Measurements from ENCODE around the gene HDHD5.
"Not testable (repeated sequence)": the region's sequence is repeated elsewhere in the genome, so short reads cannot be mapped to it uniquely, and the experiment has no call there.

The HDHD5 gene

DNA sequence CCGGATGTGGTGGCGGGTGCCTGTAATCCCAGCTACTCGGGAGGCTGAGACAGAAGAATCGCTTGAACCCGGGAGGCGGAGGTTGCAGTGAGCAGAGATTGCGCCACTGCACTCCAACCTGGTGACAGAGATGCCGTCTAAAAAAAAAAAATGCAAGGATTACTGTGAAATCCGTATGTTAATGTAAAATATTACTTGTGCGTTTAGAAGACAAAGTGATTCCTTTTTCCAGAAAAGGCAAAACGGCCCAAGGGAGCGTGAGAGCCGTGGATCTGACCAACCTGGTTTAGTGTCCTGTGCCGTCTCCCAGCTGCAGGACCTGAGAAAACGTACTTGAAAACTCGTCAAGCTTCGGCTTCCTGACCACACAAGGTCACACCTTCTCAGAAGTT, 905 bp downstream of the HDHD5 start:
- Histone ChIP-seq H3K4me3 (ENCODE audit: low read depth, low read length) (peak overlapping the region; percentile 76), H3K4me1 (no peaks in the 10 kb centered on the region), H3K36me3 (peaks cover under 1% of the 10 kb centered on the region; the same call in 1 of the 2 replicates), H3K27me3 (no peaks in the 10 kb centered on the region), H3K9me3 (no peaks in the 10 kb centered on the region)
- no peak for TF ChIP-seq CTCF (IDR thresholded peaks at IDR 0.05; ENCODE audit: low read depth, low read length)
- no peak for DNase-seq

GRCh38 chr22:17157714-17158113, 1.4 kb downstream of the HDHD5 start:
- no peak for TF ChIP-seq CTCF (IDR thresholded peaks at IDR 0.05; ENCODE audit: low read depth, low read length)
- no peaks in the 10 kb centered on the region for H3K4me1 ChIP-seq
- H3K4me3 ChIP-seq (ENCODE audit: low read depth, low read length) = peak overlapping the region; percentile 76
- peaks cover 5% of the 10 kb centered on the region; the same call in 1 of the 2 replicates for H3K36me3 ChIP-seq
- H3K27me3 ChIP-seq = no peaks in the 10 kb centered on the region
- no peak for DNase-seq
- no peaks in the 10 kb centered on the region for H3K9me3 ChIP-seq

DNA sequence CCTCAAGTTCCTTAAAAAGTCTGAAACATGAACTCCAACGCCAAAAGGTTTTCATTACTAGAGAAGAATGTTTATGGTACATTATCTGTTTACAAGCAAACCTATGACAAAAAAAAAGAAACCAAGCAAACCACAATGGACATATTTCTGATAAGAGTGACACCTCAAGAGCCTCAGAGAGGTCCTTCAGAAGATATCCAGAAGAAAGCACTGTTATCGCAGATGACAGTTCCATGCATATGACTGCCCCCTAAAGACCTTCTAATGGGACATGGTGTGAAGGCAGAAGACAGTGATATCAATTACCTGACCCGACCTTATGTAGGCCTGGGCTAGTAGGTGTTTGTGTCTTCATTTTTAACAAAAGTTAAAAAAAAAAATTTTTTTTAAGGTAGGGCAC, 3.1 kb downstream of the HDHD5 start:
- TF ChIP-seq CTCF (IDR thresholded peaks at IDR 0.05; ENCODE audit: low read depth, low read length) = no peak
- no peaks in the 10 kb centered on the region for H3K9me3 ChIP-seq
- H3K27me3 ChIP-seq = no peaks in the 10 kb centered on the region
- no peak for DNase-seq
- H3K4me1 ChIP-seq = no peaks in the 10 kb centered on the region
- no peak overlapping the region for H3K4me3 ChIP-seq (ENCODE audit: low read depth, low read length)
- H3K36me3 ChIP-seq = peaks cover 7% of the 10 kb centered on the region; the same call in 1 of the 2 replicates

DNA sequence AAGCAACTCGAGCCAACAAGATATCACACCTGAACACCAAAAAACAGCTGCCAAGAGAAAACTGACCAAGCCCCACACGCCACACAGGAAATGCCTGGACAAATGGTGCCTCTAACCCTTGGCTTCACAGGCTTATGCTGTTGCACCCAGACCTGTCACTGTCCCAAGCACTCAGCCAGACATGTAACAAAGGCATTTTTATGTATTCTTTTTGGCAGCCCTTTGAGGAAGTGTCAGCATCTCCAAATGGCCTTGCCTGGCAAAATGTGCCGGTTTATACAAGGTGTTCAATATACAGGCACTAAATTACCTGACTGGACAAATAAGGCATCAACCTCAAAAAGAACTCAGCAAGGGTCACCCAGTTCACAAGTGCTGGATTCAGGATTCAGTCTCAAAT, 6.1 kb downstream of the HDHD5 start:
- Histone ChIP-seq H3K36me3 (peaks cover 18% of the 10 kb centered on the region), H3K9me3 (no peaks in the 10 kb centered on the region)

GRCh38 chr22:17152340-17152739, 6.7 kb downstream of the HDHD5 start:
- H3K4me3 ChIP-seq (ENCODE audit: low read depth, low read length) = no peak overlapping the region
- H3K9me3 ChIP-seq = no peaks in the 10 kb centered on the region
- no peak for DNase-seq
- H3K36me3 ChIP-seq = peaks cover 21% of the 10 kb centered on the region
- H3K27me3 ChIP-seq = no peaks in the 10 kb centered on the region
- no peak for TF ChIP-seq CTCF (IDR thresholded peaks at IDR 0.05; ENCODE audit: low read depth, low read length)
- no peaks in the 10 kb centered on the region for H3K4me1 ChIP-seq

More for the DNA sequence above, 6.1 kb downstream of the HDHD5 start:
- Histone ChIP-seq H3K27me3 (no peaks in the 10 kb centered on the region), H3K4me3 (ENCODE audit: low read depth, low read length) (no peak overlapping the region), H3K4me1 (no peaks in the 10 kb centered on the region)
- DNase-seq = no peak
- no peak for TF ChIP-seq CTCF (IDR thresholded peaks at IDR 0.05; ENCODE audit: low read depth, low read length)

GRCh38 chr22:17149076-17149815, 9.8 kb downstream of the HDHD5 start:
- H3K36me3 ChIP-seq = peaks cover 28% of the 10 kb centered on the region
- no peaks in the 10 kb centered on the region for H3K9me3 ChIP-seq
- DNase-seq = no peak
- no peaks in the 10 kb centered on the region for H3K27me3 ChIP-seq
- TF ChIP-seq CTCF (IDR thresholded peaks at IDR 0.05; ENCODE audit: low read depth, low read length) = no peak
- no peaks in the 10 kb centered on the region for H3K4me1 ChIP-seq
- H3K4me3 ChIP-seq (ENCODE audit: low read depth, low read length) = no peak overlapping the region

DNA sequence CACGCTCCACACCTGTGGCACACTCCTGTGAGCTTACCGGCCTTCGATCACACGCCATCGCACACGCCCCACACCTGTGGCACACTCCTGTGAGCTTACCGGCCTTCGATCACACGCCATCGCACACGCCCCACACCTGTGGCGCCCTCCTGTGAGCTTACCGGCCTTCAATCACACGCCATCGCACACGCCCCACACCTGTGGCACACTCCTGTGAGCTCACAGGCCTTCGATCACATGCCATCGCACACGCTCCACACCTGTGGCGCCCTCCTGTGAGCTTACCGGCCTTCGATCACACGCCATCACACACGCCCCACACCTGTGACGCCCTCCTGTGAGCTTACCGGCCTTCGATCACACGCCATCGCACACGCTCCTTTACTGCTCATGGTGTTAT, 11.6 kb downstream of the HDHD5 start:
- not testable (repeated sequence) for H3K27me3 ChIP-seq; H3K4me3 ChIP-seq (ENCODE audit: low read depth, low read length); H3K9me3 ChIP-seq; H3K4me1 ChIP-seq; DNase-seq
- peaks cover 21% of the 10 kb centered on the region for H3K36me3 ChIP-seq
